Natural killer cell (primary cell): Measurements from ENCODE around the gene PHAF1. TPM values are rescaled to one million over a fixed set of nuclear protein-coding genes. Genes with fewer than 3 reads are reported as not detected.

Source experiments
- ATAC-seq, 3 donors: fragments of 150-1000 bp in 2 of 3; fragments of 200-7000 bp in 1 of 3; cut with Tn5 transposase; 1 replicate in 1 of 3; 2 replicates in 2 of 3; pipeline ENCODE4 v1.10.0; 2021; ENCODE audit warnings: mild to moderate bottlenecking in 2 of 3, moderate library complexity in 2 of 3
- DNase-seq, 2 donors: peaks; one replicate each; pipeline versions ENCODE4 v3.0.0 to v3.0.0-alpha.2; 2013 to 2021; ENCODE audit warnings: mixed read lengths in 1 of 2
- H3K27ac ChIP-seq: one replicate; pipeline ENCODE4 v1.5.1; 2013; ENCODE audit warnings: mild to moderate bottlenecking, low read length
- H3K27me3 ChIP-seq: one replicate; pipeline ENCODE4 v1.6.1; 2013; ENCODE audit warnings: low read length; ENCODE audit not compliant: control insufficient read depth, insufficient read depth
- H3K36me3 ChIP-seq: one replicate; pipeline ENCODE4 v1.6.1; 2013; ENCODE audit warnings: low read length; ENCODE audit not compliant: control insufficient read depth, insufficient read depth
- H3K4me1 ChIP-seq: one replicate; pipeline ENCODE4 v1.6.1; 2013; ENCODE audit warnings: low read length; ENCODE audit not compliant: control insufficient read depth, insufficient read depth
- H3K4me3 ChIP-seq: one replicate; pipeline ENCODE4 v1.5.1; 2013; ENCODE audit warnings: low read length
- H3K9me3 ChIP-seq: one replicate; pipeline ENCODE4 v1.6.1; 2013; ENCODE audit warnings: low read length; ENCODE audit not compliant: control insufficient read depth, insufficient read depth
- H3K27ac Mint-ChIP-seq, 2 donors: one replicate each; pipeline ENCODE4 v1.8.0; 2022; ENCODE audit warnings: mild to moderate bottlenecking in 2 of 2, mixed read lengths in 2 of 2, moderate library complexity in 1 of 2
- H3K27me3 Mint-ChIP-seq, 2 donors: one replicate each; pipeline ENCODE4 v1.8.0; 2022; ENCODE audit warnings: low read depth in 2 of 2, mixed read lengths in 2 of 2
- H3K36me3 Mint-ChIP-seq: one replicate; pipeline ENCODE4 v1.8.0; 2022; ENCODE audit warnings: mixed read lengths
- H3K4me1 Mint-ChIP-seq, 2 donors: one replicate each; pipeline ENCODE4 v1.8.0; 2022; ENCODE audit warnings: mixed read lengths in 2 of 2
- H3K4me3 Mint-ChIP-seq: one replicate; pipeline ENCODE4 v1.8.0; 2022; ENCODE audit warnings: mild to moderate bottlenecking, moderate library complexity, mixed read lengths
- H3K9me3 Mint-ChIP-seq, 2 donors: one replicate each; pipeline ENCODE4 v1.8.0; 2022; ENCODE audit warnings: mixed read lengths in 2 of 2
- CTCF ChIP-seq: fragments of 200-600 bp; IDR thresholded peaks from one replicate; pipeline ENCODE4 v1.8.0; 2022; ENCODE audit warnings: antibody characterized with exemption
- WGBS: methylation state at CpG from one replicate; pipeline ENCODE4 v1.1.7; 2013; ENCODE audit warnings: missing lambda C conversion rate; ENCODE audit not compliant: insufficient coverage; 5-methylcytosine and 5-hydroxymethylcytosine counted together
- intact Hi-C: fragments of 100-400 bp; cut with micrococcal nuclease; formaldehyde crosslinking; loops from one replicate; pipeline ENCODE4 v1.14.2; 2022
- total RNA-seq, 4 donors: library from RNA; stranded (reverse); fragments of 120-200 nt in 1 of 4; gene quantifications; one replicate each; pipeline versions ENCODE4 v1.2.3 to v1.2.4, GENCODE V29; 2013 to 2022

The PHAF1 gene
- total RNA-seq, 3 donors from 2014 or later (not counting 1 experiment from before 2014, with no cell fraction given) = 17.0 to 22.4 (median 22.0) TPM

- intact Hi-C loops = no loop called here
- Mint-ChIP-seq H3K4me3 (no peak overlapping the region), H3K9me3 (no peaks in the 10 kb centered on the region), H3K4me1 (no peaks in the 10 kb centered on the region), H3K36me3 (peaks cover 12% of the 10 kb centered on the region), H3K27ac (no peak overlapping the region), H3K27me3 (peaks cover 0 to 5% of the 10 kb centered on the region in 2 donors)
- no peak for ATAC-seq
- Histone ChIP-seq H3K27ac (no peak overlapping the region), H3K27me3 (no peaks in the 10 kb centered on the region), H3K9me3 (no peaks in the 10 kb centered on the region), H3K4me3 (no peak overlapping the region), H3K36me3 (peaks cover 64% of the 10 kb centered on the region), H3K4me1 (no peaks in the 10 kb centered on the region)
- TF ChIP-seq CTCF = no peak
- DNase-seq = no peak
- WGBS = 93% methylated on average over 2 of the region's 2 CpGs
Observed at GRCh38 chr16:67144943-67145342, 35.2 kb downstream of the PHAF1 start.

- H3K27ac Mint-ChIP-seq = no peak overlapping the region
Observed at GRCh38 chr16:67145746-67146145, 36.0 kb downstream of the PHAF1 start.

GRCh38 chr16:67146523-67147357, 37.0 kb downstream of the PHAF1 start:
- intact Hi-C loops = no loop called here
- Histone ChIP-seq H3K9me3 (no peaks in the 10 kb centered on the region), H3K27ac (no peak overlapping the region), H3K36me3 (peaks cover 46% of the 10 kb centered on the region), H3K4me1 (peaks cover 8% of the 10 kb centered on the region), H3K27me3 (peaks cover 7% of the 10 kb centered on the region), H3K4me3 (no peak overlapping the region)
- H3K4me1 Mint-ChIP-seq = peaks cover 0 to 7% of the 10 kb centered on the region in 2 donors
- H3K27me3 Mint-ChIP-seq = peaks cover 0 to 10% of the 10 kb centered on the region in 2 donors
- H3K27ac Mint-ChIP-seq = no peak overlapping the region
- H3K4me3 Mint-ChIP-seq = no peak overlapping the region
- 92% methylated on average over 7 of the region's 7 CpGs for WGBS
- no peaks in the 10 kb centered on the region for H3K9me3 Mint-ChIP-seq
- no peak for TF ChIP-seq CTCF
- DNase-seq = no peak
- no peak for ATAC-seq
- H3K36me3 Mint-ChIP-seq = no peaks in the 10 kb centered on the region

More at GRCh38 chr16:67145746-67146145, 36.0 kb downstream of the PHAF1 start:
- no peak for TF ChIP-seq CTCF
- WGBS = 91% methylated on average over 1 of the region's 2 CpGs
- H3K9me3 ChIP-seq = no peaks in the 10 kb centered on the region
- H3K4me1 ChIP-seq = peaks cover 4% of the 10 kb centered on the region
- H3K27me3 ChIP-seq = peaks cover under 1% of the 10 kb centered on the region
- DNase-seq (no peak), ATAC-seq (no peak)
- Mint-ChIP-seq H3K36me3 (peaks cover 4% of the 10 kb centered on the region), H3K9me3 (no peaks in the 10 kb centered on the region), H3K4me3 (no peak overlapping the region), H3K27me3 (peaks cover 0 to 5% of the 10 kb centered on the region in 2 donors), H3K4me1 (no peaks in the 10 kb centered on the region)
- intact Hi-C loops = no loop called here
- peaks cover 55% of the 10 kb centered on the region for H3K36me3 ChIP-seq
- H3K27ac ChIP-seq = no peak overlapping the region
- H3K4me3 ChIP-seq = no peak overlapping the region
